Body of pancreas (tissue), 4 donors: ENCODE measurements around the gene THADA.

ENCODE experiments used
- CTCF ChIP-seq, 7 experiments: fragments of 450-650 bp in 4 of 7; fragments of 200-600 bp in 3 of 7; sonication (generic) in 3 of 7; IDR thresholded peaks; one replicate each; pipeline ENCODE4 v1.5.1; 2016 to 2019; ENCODE audit warnings: antibody characterized with exemption in 7 of 7
- POLR2A ChIP-seq, 3 donors: fragments of 450-650 bp; IDR thresholded peaks; one replicate each; pipeline ENCODE4 v1.6.1; 2016; ENCODE audit warnings: antibody characterized with exemption in 3 of 3, mild to moderate bottlenecking in 2 of 3

DNA sequence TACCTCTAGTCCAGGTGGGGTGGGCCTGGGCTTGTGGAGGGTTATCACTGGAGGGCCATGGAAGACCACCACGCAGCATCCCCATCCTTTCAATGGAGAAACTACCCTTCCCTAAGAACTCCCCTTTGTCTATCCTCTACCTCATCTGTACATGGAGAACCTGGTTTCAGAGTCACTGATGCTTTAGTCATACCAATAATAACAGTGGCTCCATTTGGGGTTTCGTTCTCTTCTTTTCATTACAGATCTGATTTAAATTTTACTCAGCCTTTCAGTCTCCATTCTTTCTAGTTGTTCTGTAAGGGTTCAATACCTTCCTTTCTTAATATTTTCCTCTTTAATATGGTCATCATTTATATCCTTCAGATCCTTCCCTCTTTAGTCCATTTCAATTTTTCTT is 314.8 kb downstream of the THADA start:
- no peak for TF ChIP-seq CTCF (IDR thresholded peaks at IDR 0.05)
- no peak for TF ChIP-seq POLR2A (IDR thresholded peaks at IDR 0.05)
